H1 (cell line): ENCODE data around the gene RRP1. TPM values are rescaled to one million over a fixed set of nuclear protein-coding genes. Genes with fewer than 3 reads are reported as not detected.

Source experiments
- CTCF ChIA-PET: fragments of 300-600 bp; sonication (Branson Sonifier 250); formaldehyde crosslinking; loops from one replicate; lab custom pipeline; 2021; ENCODE audit not compliant: partially characterized antibody; lab: Charles Lee
- POLR2A ChIA-PET: fragments of 300-600 bp; sonication (Branson Sonifier 250); formaldehyde crosslinking; loops from one replicate; lab custom pipeline; 2021; ENCODE audit warnings: inconsistent platforms; ENCODE audit not compliant: partially characterized antibody; lab: Charles Lee
- DNase-seq, 2 experiments: peaks; one replicate each; pipeline versions ENCODE4 v3.0.0 to v3.0.0-alpha.2; 2010 to 2022; ENCODE audit warnings: low spot score in 2 of 2, low read depth in 1 of 2, mixed read lengths in 1 of 2
- FAIRE-seq: peaks from 2 replicates; lab custom pipeline; 2011; peaks lifted over from hg19 to GRCh38; lab: Jason Lieb, UNC
- H2AFZ ChIP-seq: 2 replicates; pipeline ENCODE4 v1.8.1; 2012; ENCODE audit warnings: low read length, inconsistent platforms
- H2AK5ac ChIP-seq: 2 replicates; pipeline ENCODE4 v1.6.1; 2013; ENCODE audit warnings: low read depth, low read length
- H2BK120ac ChIP-seq: replicated peaks from 2 replicates; pipeline ENCODE3; 2013; ENCODE audit warnings: low read depth, low read length, inconsistent platforms
- H2BK12ac ChIP-seq: 2 replicates; pipeline ENCODE4 v1.6.1; 2013; ENCODE audit warnings: low read depth, low read length
- H2BK15ac ChIP-seq: 2 replicates; pipeline ENCODE4 v1.6.1; 2013; ENCODE audit warnings: low read length
- H2BK20ac ChIP-seq: 2 replicates; pipeline ENCODE4 v1.6.1; 2013; ENCODE audit warnings: low read length
- H2BK5ac ChIP-seq: 2 replicates; pipeline ENCODE4 v1.6.1; 2013; ENCODE audit warnings: low read depth, low read length
- H3K14ac ChIP-seq: 2 replicates; pipeline ENCODE4 v1.6.1; 2013; ENCODE audit warnings: inconsistent platforms; ENCODE audit not compliant: insufficient read length
- H3K18ac ChIP-seq: 2 replicates; pipeline ENCODE4 v1.6.1; 2013; ENCODE audit warnings: low read length; ENCODE audit errors: extremely low read depth
- H3K23ac ChIP-seq: 2 replicates; pipeline ENCODE4 v1.6.1; 2013; ENCODE audit warnings: inconsistent platforms; ENCODE audit not compliant: insufficient read length
- H3K23me2 ChIP-seq: 2 replicates; pipeline ENCODE4 v1.6.1; 2013; ENCODE audit warnings: low read depth, low read length
- H3K27ac ChIP-seq: 2 replicates; pipeline ENCODE4 v1.6.1; 2011; ENCODE audit warnings: low read depth, low read length, inconsistent platforms
- H3K27me3 ChIP-seq, 4 experiments: replicated peaks in 1 of 4; 1 replicate in 1 of 4; 2 replicates in 3 of 4; pipeline versions ENCODE4 v1.6.1 to v1.8.1; 2011 to 2013; ENCODE audit warnings: low read length in 3 of 4, mild to moderate bottlenecking in 3 of 4, inconsistent platforms in 2 of 4, mixed read lengths in 2 of 4, moderate library complexity in 1 of 4; ENCODE audit not compliant: control insufficient read depth in 3 of 4, insufficient read depth in 3 of 4; ENCODE audit errors: extremely low read depth in 1 of 4
- H3K36me3 ChIP-seq, 4 experiments: 2 replicates each; pipeline versions ENCODE4 v1.6.1 to v1.8.1; 2011 to 2013; ENCODE audit warnings: mild to moderate bottlenecking in 4 of 4, low read length in 3 of 4, moderate library complexity in 2 of 4, control low read depth in 1 of 4, inconsistent platforms in 1 of 4; ENCODE audit not compliant: insufficient read depth in 4 of 4, control insufficient read depth in 2 of 4
- H3K4ac ChIP-seq: replicated peaks from 2 replicates; pipeline ENCODE3; 2013; ENCODE audit warnings: low read length, low read depth, mixed read lengths, inconsistent platforms; ENCODE audit not compliant: insufficient read length
- H3K4me1 ChIP-seq, 4 experiments: replicated peaks in 1 of 4; 1 replicate in 1 of 4; 2 replicates in 3 of 4; pipeline versions ENCODE4 v1.6.1 to v1.8.1; 2011 to 2013; ENCODE audit warnings: low read length in 3 of 4, inconsistent platforms in 2 of 4, mixed read lengths in 1 of 4; ENCODE audit not compliant: insufficient read depth in 4 of 4, control insufficient read depth in 3 of 4
- H3K4me2 ChIP-seq, 2 experiments: 2 replicates each; pipeline versions ENCODE4 v1.6.1 to v1.8.1; 2011 to 2013; ENCODE audit warnings: low read depth in 2 of 2, low read length in 2 of 2, control low read depth in 1 of 2, inconsistent platforms in 1 of 2, mild to moderate bottlenecking in 1 of 2; ENCODE audit not compliant: insufficient read depth in 1 of 2
- H3K4me3 ChIP-seq, 4 experiments: fragments of 200-600, 300-600 bp in 1 of 4; sonication (generic), shearing (Covaris generic), sonication (Bioruptor Twin) in 1 of 4; 2 replicates each; pipeline versions ENCODE4 v1.5.1 to v1.8.1; 2011 to 2016; ENCODE audit warnings: low read length in 4 of 4, low read depth in 3 of 4, control low read depth in 2 of 4, inconsistent platforms in 2 of 4, mild to moderate bottlenecking in 2 of 4, mixed read lengths in 1 of 4, moderate library complexity in 1 of 4; ENCODE audit not compliant: insufficient read depth in 2 of 4; ENCODE audit errors: extremely low read depth in 1 of 4
- H3K56ac ChIP-seq: replicated peaks from 2 replicates; pipeline ENCODE3; 2013; ENCODE audit warnings: low read depth, mild to moderate bottlenecking, mixed read lengths, low read length, inconsistent platforms; ENCODE audit not compliant: insufficient read length
- H3K79me1 ChIP-seq: 2 replicates; pipeline ENCODE4 v1.6.1; 2013; ENCODE audit warnings: low read depth, low read length, control low read depth
- H3K79me2 ChIP-seq, 2 experiments: 2 replicates each; pipeline versions ENCODE4 v1.6.1 to v1.8.1; 2012 to 2013; ENCODE audit warnings: low read length in 2 of 2, mild to moderate bottlenecking in 2 of 2, inconsistent platforms in 1 of 2; ENCODE audit not compliant: insufficient read depth in 2 of 2, control insufficient read depth in 1 of 2
- H3K9ac ChIP-seq, 4 experiments: replicated peaks in 1 of 4; 1 replicate in 1 of 4; 2 replicates in 3 of 4; pipeline versions ENCODE4 v1.6.1 to v1.8.1; 2011 to 2013; ENCODE audit warnings: low read depth in 3 of 4, low read length in 3 of 4, control low read depth in 2 of 4, mild to moderate bottlenecking in 2 of 4, moderate library complexity in 2 of 4, inconsistent platforms in 1 of 4; ENCODE audit errors: extremely low read depth in 1 of 4
- H3K9me3 ChIP-seq, 2 experiments: 2 replicates each; pipeline versions ENCODE4 v1.6.1 to v1.8.1; 2012 to 2013; ENCODE audit warnings: mild to moderate bottlenecking in 2 of 2, moderate library complexity in 2 of 2, control low read depth in 1 of 2, inconsistent platforms in 1 of 2, low read depth in 1 of 2, low read length in 1 of 2, mixed read lengths in 1 of 2; ENCODE audit not compliant: insufficient read depth in 2 of 2
- H4K20me1 ChIP-seq, 2 experiments: replicated peaks in 1 of 2; 2 replicates each; pipeline versions ENCODE3 to v1.8.1; 2011 to 2013; ENCODE audit warnings: inconsistent platforms in 2 of 2, low read length in 2 of 2, mild to moderate bottlenecking in 1 of 2; ENCODE audit not compliant: insufficient read depth in 2 of 2, control insufficient read depth in 1 of 2
- H4K5ac ChIP-seq: 2 replicates; pipeline ENCODE4 v1.6.1; 2013; ENCODE audit warnings: low read length, low read depth, mixed read lengths, inconsistent platforms; ENCODE audit not compliant: insufficient read length
- H4K8ac ChIP-seq: 2 replicates; pipeline ENCODE4 v1.8.0; 2013; ENCODE audit warnings: mild to moderate bottlenecking, moderate library complexity, low read length, inconsistent platforms; ENCODE audit not compliant: insufficient read depth; ENCODE audit errors: extremely low read depth
- H4K91ac ChIP-seq: replicated peaks from 2 replicates; pipeline ENCODE3; 2013; ENCODE audit warnings: low read length, mixed read lengths, inconsistent platforms; ENCODE audit not compliant: insufficient read length
- CEBPB ChIP-seq: IDR thresholded peaks from 2 replicates; pipeline ENCODE4 v1.6.1; 2012; ENCODE audit warnings: low read depth, low read length
- E2F6 ChIP-seq: IDR thresholded peaks from 2 replicates; pipeline ENCODE4 v1.6.1; 2012; ENCODE audit warnings: inconsistent platforms
- HDAC2 ChIP-seq, 2 experiments: fragments of 300-600 bp in 1 of 2; sonication (generic) in 1 of 2; IDR thresholded peaks; 2 replicates each; pipeline ENCODE4 v1.6.1; 2011 to 2012; ENCODE audit warnings: low read depth in 2 of 2, low read length in 2 of 2, mild to moderate bottlenecking in 2 of 2, moderate library complexity in 2 of 2, borderline replicate concordance in 1 of 2, inconsistent platforms in 1 of 2
- WGBS, 2 experiments: shearing (Covaris generic) in 1 of 2; methylation state at CpG; one replicate each; pipeline versions ENCODE4 v1.1.6 to v1.1.7; 2013 to 2015; ENCODE audit warnings: low lambda C conversion rate in 2 of 2, mixed read lengths in 2 of 2, inconsistent platforms in 1 of 2, low coverage in 1 of 2, missing lambda C conversion rate in 1 of 2; ENCODE audit not compliant: insufficient replicate concordance in 2 of 2, insufficient coverage in 1 of 2, insufficient read length in 1 of 2; ENCODE audit errors: extremely low coverage in 1 of 2, missing lambda C conversion rate in 1 of 2; 5-methylcytosine and 5-hydroxymethylcytosine counted together
- polyA plus RNA-seq, 7 experiments: library from polyadenylated mRNA; depleted of rRNA in 3 of 7; stranded (reverse) in 5 of 7; unstranded in 2 of 7; fragments of >200 nt in 5 of 7; fragments of 200-250 nt in 2 of 7; gene quantifications; 1 replicate in 5 of 7; 2 replicates in 1 of 7; 4 replicates in 1 of 7; pipeline versions ENCODE4 v1.2.1 to v1.2.3, GENCODE V29; 2011 to 2013; ENCODE audit warnings: missing spikeins in 2 of 7, mixed read lengths in 2 of 7
- total RNA-seq: library from RNA; stranded (reverse); fragmentation: NEBNext Ultra II Directional; extraction: Animal tissue kit (Norgen Biotek cat#: 25700); gene quantifications from 2 replicates; pipeline ENCODE4 v1.2.1, GENCODE V29; 2021

RRP1 gene
- total and polyA plus RNA-seq, 2 of the 8 experiments (the other 6 are each of a cell fraction or from before 2014, with no cell fraction given) = 11.6 to 55.2 TPM

- H2BK12ac ChIP-seq = no peak overlapping the region
- H3K14ac ChIP-seq = no peak overlapping the region
- no peak overlapping the region for H2AK5ac ChIP-seq
- no peak overlapping the region for H3K27ac ChIP-seq
- H3K27me3 ChIP-seq = no peaks in the 10 kb centered on the region
- ChIA-PET POLR2A (interaction anchor here (0.8 to 5.2 kb wide), 3 partner anchors 13 to 47 kb away, joined by 3 to 28 read pairs (median 4); no protein-coding TSS in a partner anchor), CTCF (interaction anchor here (1.6 kb wide), 1 partner anchor 15 kb away, joined by 4 read pairs; no protein-coding TSS in a partner anchor)
- WGBS, 2 experiments = 87% methylated on average over 12 of the region's 12 CpGs; no CpG with 5 or more reads in 1 of the 2 experiments
- H2BK15ac ChIP-seq = no peak overlapping the region
- no peak overlapping the region for H4K5ac ChIP-seq
- no peak overlapping the region for H2BK20ac ChIP-seq
- peaks cover 0 to 6% of the 10 kb centered on the region in 2 experiments for H4K20me1 ChIP-seq
- peaks cover 0 to 19% of the 10 kb centered on the region in 2 experiments; a peak in 1 of 4 replicates for H3K79me2 ChIP-seq
- no peak overlapping the region for H2BK5ac ChIP-seq
- H3K36me3 ChIP-seq = peaks cover 8 to 17% (median 10%) of the 10 kb centered on the region in 4 experiments; a peak in 6 of 8 replicates
- FAIRE-seq = no peak
- H3K23me2 ChIP-seq = peaks cover 4% of the 10 kb centered on the region; the same call in 1 of the 2 replicates
- H3K56ac ChIP-seq = no peak overlapping the region
- H3K4me2 ChIP-seq = peak overlapping the region; percentile 71 to 80
- no peaks in the 10 kb centered on the region for H3K9me3 ChIP-seq
- no peak overlapping the region for H3K23ac ChIP-seq
- no peaks in the 10 kb centered on the region; the same call in 1 of the 2 replicates for H3K79me1 ChIP-seq
- DNase-seq = no peak
- H2BK120ac ChIP-seq = no peak overlapping the region
- no peak overlapping the region for H4K91ac ChIP-seq
- no peak overlapping the region for H3K4ac ChIP-seq
- no peak overlapping the region; the same call in 1 of the 2 replicates for H4K8ac ChIP-seq
- peak overlapping the region; percentile 83 to 92 (median 87) for H3K4me3 ChIP-seq
- H3K18ac ChIP-seq = no peak overlapping the region
- no peak overlapping the region for H2AFZ ChIP-seq
- H3K4me1 ChIP-seq = peaks cover 0 to 15% (median 9%) of the 10 kb centered on the region in 4 experiments; a peak in 6 of 7 replicates
- H3K9ac ChIP-seq = peak overlapping the region in 2 of 4 experiments; percentile 67 to 83; a peak in 4 of 7 replicates
- TF ChIP-seq E2F6 = no peak
- no peak for TF ChIP-seq CEBPB
- no peak for TF ChIP-seq HDAC2 (IDR thresholded peaks at IDR 0.05; ENCODE audit: borderline replicate concordance in 1 of 2, low read depth in 2 of 2, low read length in 2 of 2)
Measured at GRCh38 chr21:43775190-43775589, 14.2 kb upstream of the RRP1 start.
